T-helper 17 cell (primary cell): ENCODE data around the gene CSNK1G2. TPM values are rescaled to one million over a fixed set of nuclear protein-coding genes. Genes with fewer than 3 reads are reported as not detected.

Source experiments
- ATAC-seq: fragments of 150-1000 bp; cut with Tn5 transposase; 2 replicates; pipeline ENCODE4 v1.10.0; 2021; ENCODE audit warnings: mild to moderate bottlenecking, moderate library complexity
- DNase-seq, 3 donors: peaks; one replicate each; pipeline versions ENCODE4 v3.0.0 to v3.0.0-alpha.2; 2020 to 2021
- H3K9me3 ChIP-seq: one replicate; pipeline ENCODE4 v1.7.0; 2013; ENCODE audit warnings: low read length, mild to moderate bottlenecking; ENCODE audit not compliant: control insufficient read depth, poor library complexity, severe bottlenecking
- H3K27ac Mint-ChIP-seq: one replicate; pipeline ENCODE4 v1.8.0; 2022; ENCODE audit warnings: mild to moderate bottlenecking, moderate library complexity, mixed read lengths
- H3K27me3 Mint-ChIP-seq: one replicate; pipeline ENCODE4 v1.8.0; 2022; ENCODE audit warnings: mixed read lengths
- H3K36me3 Mint-ChIP-seq: one replicate; pipeline ENCODE4 v1.8.0; 2022; ENCODE audit warnings: low read depth, mixed read lengths
- H3K4me1 Mint-ChIP-seq: one replicate; pipeline ENCODE4 v1.8.0; 2022; ENCODE audit warnings: mild to moderate bottlenecking, mixed read lengths
- H3K4me3 Mint-ChIP-seq: one replicate; pipeline ENCODE4 v1.8.0; 2022; ENCODE audit warnings: mild to moderate bottlenecking, moderate library complexity, mixed read lengths
- total RNA-seq, 4 donors: library from RNA in 2 of 4; stranded (reverse) in 2 of 4; gene quantifications; one replicate each; pipeline ENCODE4 v1.2.3 and lab custom pipeline; 2022 to 2026

Gene CSNK1G2
- total RNA-seq, 2 donors from 2014 or later: 110 to 117 TPM

DNA sequence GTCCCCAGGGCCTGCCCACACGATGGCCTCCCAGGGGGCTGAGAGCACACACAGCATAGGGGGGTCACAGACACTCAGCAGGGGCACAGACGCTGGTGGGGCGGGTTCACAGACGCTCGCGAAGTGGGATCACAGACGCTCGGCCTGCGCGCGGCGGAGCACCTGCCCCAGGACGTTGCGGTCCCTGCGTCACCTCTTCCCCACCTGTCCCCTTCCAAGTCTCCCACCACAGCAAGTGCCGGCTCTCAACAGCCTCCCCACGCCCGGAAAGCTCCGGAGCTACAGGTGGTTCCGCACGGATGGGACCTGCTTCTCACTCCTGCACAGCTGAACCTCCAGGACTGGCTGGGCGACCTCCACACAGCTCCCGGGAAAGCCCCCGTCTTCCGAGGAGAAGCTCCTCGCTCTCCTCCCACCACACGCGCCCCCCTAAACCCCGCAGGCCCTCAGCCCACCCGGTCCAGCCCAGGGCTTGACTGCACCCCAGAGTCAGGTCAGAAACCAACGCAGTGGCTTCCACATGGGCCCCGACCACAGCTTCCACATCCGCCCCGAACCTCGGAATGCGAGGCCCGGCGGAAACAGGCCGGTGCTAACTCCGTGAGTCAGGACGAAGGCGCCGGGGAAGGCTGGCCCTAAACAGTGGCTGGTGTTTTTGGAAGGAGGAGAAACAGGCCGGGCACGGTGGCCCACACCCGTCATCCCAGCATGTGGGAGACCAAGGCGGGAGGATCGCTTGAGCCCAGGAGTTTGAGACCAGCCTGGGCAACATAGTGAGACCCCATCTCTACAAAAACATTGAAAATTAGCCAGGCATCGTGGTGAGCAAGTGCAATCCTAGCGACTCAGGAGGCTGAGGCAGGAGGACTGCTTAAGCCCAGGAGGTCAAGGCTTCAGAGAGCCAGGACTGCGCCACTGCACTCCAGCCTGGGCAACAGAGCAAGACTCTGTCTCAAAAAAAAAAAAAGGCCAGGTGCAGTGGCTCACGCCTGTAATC lies 58.0 kb downstream of the CSNK1G2 start:
- H3K36me3 Mint-ChIP-seq: peaks cover 5% of the 10 kb centered on the region
- DNase-seq (no peak), ATAC-seq (no peak)
- H3K4me1 Mint-ChIP-seq: peaks cover 10% of the 10 kb centered on the region
- H3K27me3 Mint-ChIP-seq: no peaks in the 10 kb centered on the region
- peak overlapping the region; percentile 69 for H3K4me3 Mint-ChIP-seq
- no peak overlapping the region for H3K27ac Mint-ChIP-seq
- H3K9me3 ChIP-seq: no peaks in the 10 kb centered on the region

DNA sequence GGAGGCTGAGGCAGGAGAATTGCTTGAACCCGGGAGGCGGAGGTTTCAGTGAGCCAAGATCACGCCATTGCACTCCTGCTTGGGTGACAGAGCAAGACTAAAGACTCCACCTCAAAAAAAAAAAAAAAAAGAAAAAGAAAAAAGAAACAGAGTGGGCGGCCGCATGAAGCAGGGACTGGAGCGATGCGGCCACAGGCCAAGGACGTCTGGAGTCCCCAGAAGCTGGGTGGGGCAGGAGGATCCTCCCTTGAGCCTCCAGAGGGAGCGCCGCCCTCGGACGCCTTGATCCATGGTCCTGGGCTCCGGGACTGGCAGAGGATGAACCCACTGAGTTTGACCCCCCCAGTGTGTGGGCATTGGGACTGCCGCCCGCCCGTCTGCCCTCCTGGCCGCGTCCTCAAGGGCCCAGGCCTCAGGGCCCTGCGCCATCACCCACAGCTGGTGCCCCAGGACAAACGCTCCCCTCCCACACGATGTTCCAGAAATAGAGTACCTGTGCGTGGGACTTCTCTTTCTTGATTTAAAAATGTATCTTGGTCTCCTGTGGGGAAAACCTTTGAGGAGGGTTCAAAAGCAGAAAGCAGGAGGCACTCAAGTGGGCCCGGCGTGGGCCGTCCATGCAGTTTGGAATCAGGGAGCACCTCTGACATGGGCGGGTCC lies 59.0 kb downstream of the CSNK1G2 start:
- Mint-ChIP-seq H3K36me3 (peaks cover 5% of the 10 kb centered on the region), H3K4me3 (no peak overlapping the region), H3K27me3 (no peaks in the 10 kb centered on the region), H3K27ac (no peak overlapping the region), H3K4me1 (peaks cover 10% of the 10 kb centered on the region)
- no peaks in the 10 kb centered on the region for H3K9me3 ChIP-seq
- DNase-seq (no peak), ATAC-seq (no peak)

DNA sequence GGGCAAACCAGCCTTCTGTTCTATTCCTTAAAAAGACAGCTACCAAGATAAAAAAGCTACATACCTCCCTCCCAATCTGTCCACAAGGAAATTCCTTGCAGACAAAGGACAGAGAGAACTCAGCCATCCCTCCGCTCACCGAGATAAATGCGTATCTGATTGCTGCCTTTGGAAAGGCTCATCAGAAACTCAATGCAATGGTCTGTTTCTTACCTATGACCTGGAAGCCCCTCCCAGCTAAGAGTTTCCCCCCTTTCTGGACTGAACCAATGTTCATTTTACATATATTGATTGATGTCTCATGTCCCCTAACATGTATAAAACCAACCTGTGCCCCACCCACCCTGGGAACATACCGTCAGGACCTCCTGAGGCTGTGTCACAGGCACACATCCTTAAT lies 62.9 kb downstream of the CSNK1G2 start:
- H3K4me3 Mint-ChIP-seq: no peak overlapping the region
- no peak overlapping the region for H3K27ac Mint-ChIP-seq
- ATAC-seq (no peak), DNase-seq (no peak)
- H3K36me3 Mint-ChIP-seq: no peaks in the 10 kb centered on the region
- no peaks in the 10 kb centered on the region for H3K9me3 ChIP-seq
- peaks cover 4% of the 10 kb centered on the region for H3K4me1 Mint-ChIP-seq
- H3K27me3 Mint-ChIP-seq: no peaks in the 10 kb centered on the region

DNA sequence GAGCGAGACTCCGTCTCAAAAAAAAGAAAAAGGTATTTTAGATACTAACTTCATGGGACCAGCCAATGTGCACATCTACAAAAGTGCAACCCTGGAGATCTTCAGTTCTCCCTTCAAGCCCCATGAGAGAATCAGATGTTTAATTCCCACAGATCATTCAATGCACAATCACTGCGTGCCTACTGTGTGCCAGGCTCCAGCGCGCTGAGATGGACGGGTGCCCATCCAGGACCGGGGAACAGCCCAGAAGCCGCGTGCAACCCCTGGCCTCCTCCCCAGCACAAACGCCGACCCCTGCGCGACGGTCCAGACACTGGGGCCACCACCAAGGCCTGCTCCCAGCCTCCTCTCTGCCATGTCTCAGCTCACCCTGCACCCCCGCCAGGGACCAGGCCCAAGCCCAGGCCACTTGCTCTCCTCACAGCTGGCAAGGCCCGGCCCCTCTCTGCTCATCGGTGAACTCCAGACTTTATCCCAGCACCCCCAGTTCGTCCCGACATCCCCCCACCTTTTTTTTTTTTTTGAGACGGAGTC lies 69.2 kb downstream of the CSNK1G2 start:
- DNase-seq: no peak
- H3K27me3 Mint-ChIP-seq: no peaks in the 10 kb centered on the region
- H3K4me1 Mint-ChIP-seq: peaks cover 18% of the 10 kb centered on the region
- no peak overlapping the region for H3K4me3 Mint-ChIP-seq
- no peaks in the 10 kb centered on the region for H3K9me3 ChIP-seq
- ATAC-seq: no peak
- H3K27ac Mint-ChIP-seq: no peak overlapping the region
- H3K36me3 Mint-ChIP-seq: no peaks in the 10 kb centered on the region

DNA sequence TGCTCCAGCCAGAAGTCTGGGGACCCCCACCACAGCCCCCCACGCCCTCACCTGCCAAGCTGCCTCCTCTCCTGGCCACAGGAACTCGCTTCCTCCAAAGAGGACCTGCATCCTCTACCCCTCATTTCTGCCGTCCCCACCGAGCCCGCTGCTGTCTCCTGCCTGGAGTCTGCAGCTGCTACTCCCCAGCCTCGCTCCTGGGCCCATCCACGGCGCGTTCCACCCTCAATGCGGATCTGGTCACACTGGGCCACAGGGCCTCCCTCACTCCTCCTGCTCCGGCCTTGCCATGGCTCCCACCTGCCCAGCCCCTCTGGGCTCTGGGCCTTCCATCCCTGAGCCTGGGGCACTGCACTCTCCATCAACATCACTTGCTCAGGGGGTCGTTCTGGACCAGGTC lies 70.2 kb downstream of the CSNK1G2 start:
- no peaks in the 10 kb centered on the region for H3K9me3 ChIP-seq
- ATAC-seq (no peak), DNase-seq (no peak)
- H3K36me3 Mint-ChIP-seq: no peaks in the 10 kb centered on the region
- H3K27me3 Mint-ChIP-seq: no peaks in the 10 kb centered on the region
- peaks cover 20% of the 10 kb centered on the region for H3K4me1 Mint-ChIP-seq
- H3K27ac Mint-ChIP-seq: no peak overlapping the region
- no peak overlapping the region for H3K4me3 Mint-ChIP-seq

DNA sequence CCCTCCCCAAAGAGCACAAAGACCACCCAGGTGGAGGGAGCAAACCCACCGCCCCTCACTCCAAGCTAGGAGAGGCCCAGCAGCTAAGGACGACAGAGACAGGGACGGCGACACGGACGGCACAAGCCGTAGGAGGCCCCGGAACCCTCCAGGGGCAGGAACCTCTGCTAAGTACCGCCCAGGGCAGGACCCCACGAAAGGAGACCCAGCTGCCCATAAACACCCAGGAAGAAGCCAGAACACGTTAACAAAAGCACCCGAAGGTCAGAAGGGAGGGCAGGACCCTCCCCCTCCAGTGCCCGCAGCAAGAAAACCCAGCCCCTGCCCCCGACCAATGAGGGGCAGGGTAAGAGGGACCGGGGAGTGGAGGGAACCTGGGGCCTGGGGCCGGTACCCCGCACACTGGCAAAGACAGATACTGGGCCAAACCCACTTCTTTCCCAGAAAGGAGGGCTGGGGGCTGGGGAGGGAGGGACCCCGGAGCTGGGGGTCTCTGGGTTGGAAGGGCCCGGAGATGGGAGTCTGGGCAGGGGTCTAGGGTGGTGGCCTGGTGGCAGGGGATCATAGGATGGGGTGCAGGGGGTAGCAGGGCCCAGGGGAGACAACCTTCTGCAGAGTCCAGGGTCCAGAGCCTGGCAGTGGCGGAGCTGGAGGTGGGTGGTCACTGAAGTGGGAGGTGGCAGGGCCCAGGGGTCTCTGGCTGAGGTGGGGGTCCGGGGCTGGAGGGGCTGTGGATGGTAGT lies 72.1 kb downstream of the CSNK1G2 start:
- ATAC-seq (no peak), DNase-seq (no peak)
- H3K27me3 Mint-ChIP-seq: no peaks in the 10 kb centered on the region
- no peaks in the 10 kb centered on the region for H3K9me3 ChIP-seq
- no peaks in the 10 kb centered on the region for H3K36me3 Mint-ChIP-seq
- H3K4me1 Mint-ChIP-seq: peaks cover 22% of the 10 kb centered on the region
- H3K4me3 Mint-ChIP-seq: peak overlapping the region; percentile 49
- H3K27ac Mint-ChIP-seq: peak overlapping the region; percentile 71

DNA sequence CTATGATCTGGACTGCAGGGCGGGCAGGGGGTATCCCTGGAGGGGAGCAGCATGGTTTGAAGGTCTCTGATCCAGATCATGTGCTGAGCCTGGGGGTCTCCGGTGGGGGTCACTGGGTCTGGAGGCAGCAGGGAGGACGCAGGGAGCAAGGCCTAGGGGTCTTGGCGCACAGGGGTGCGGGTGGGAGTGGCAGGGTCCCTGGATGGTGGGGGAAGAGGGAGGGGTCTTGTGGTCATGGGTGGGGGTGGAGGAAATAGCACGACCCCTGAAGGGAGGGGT lies 72.7 kb downstream of the CSNK1G2 start:
- no peak overlapping the region for H3K27ac Mint-ChIP-seq
- ATAC-seq (no peak), DNase-seq (no peak)
- no peaks in the 10 kb centered on the region for H3K36me3 Mint-ChIP-seq
- peaks cover 22% of the 10 kb centered on the region for H3K4me1 Mint-ChIP-seq
- H3K27me3 Mint-ChIP-seq: no peaks in the 10 kb centered on the region
- H3K9me3 ChIP-seq: no peaks in the 10 kb centered on the region
- H3K4me3 Mint-ChIP-seq: peak overlapping the region; percentile 87

DNA sequence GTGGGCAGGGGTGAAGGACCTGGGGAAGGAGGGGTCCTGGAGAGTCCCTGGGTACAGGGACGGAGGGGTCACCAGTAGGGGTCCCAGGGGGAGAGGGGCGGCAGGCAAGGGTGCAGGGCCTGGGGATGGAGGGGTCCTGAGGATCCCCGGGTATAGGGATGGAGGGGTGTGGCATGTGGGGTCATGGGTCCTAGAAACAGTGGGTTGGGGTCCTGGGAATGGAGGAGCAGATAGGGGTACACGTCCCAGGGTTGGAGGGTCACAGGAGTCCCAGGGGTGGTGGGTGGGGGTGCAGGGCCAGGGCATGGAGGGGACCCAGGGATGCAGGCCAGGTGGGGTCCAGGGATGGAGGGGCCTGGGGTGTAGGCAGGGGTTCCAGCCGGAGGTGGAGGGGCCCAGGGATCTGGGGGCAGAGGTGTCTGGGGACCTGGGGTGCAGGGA lies 73.2 kb downstream of the CSNK1G2 start:
- Mint-ChIP-seq H3K27ac (no peak overlapping the region), H3K36me3 (no peaks in the 10 kb centered on the region), H3K4me3 (peak overlapping the region; percentile 87), H3K27me3 (no peaks in the 10 kb centered on the region), H3K4me1 (peaks cover 21% of the 10 kb centered on the region)
- DNase-seq (no peak), ATAC-seq (no peak)
- H3K9me3 ChIP-seq: no peaks in the 10 kb centered on the region

DNA sequence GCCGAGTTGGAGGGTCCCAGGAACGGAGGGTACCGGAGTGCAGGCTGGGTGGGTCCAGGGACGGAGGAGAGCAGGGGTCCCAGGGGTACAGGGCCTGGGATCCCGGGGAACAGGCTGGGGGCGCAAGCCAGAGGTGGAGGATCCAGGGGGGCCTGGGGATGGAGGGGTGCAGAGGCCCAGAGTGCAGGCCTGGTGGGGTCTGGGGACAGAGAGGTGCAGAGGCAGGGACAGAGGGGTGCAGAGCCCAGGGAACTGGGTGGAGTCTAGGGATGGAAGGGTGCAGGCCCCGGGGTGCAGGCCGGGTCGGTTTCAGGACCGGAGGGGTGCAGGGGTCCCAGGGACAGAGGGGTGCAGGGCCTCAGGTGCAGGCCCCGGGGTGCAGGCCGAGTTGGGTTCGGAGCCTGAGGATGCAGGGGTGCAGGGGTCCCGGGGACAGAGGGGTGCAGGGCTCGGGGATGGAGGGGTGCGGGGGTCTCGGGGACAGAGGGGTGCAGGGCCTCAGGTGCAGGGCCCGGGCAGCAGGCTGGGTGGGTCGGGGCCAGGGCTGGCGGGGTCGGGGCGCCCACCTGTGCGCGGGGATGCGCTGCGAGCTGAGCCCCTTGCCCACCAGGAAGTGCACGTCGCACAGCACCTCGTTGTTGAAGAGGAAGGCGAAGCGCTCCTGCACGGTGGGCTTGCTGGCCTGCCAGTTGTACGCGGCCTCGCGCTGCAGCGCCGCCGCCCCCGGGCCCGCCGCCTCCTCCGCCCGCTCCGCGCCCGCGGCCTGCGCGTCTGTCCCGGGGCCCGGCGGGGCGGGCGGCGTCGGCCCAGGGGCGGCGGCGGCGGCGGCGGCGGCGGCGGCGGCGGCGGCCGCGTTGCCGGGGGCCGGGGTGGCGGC lies 74.0 kb downstream of the CSNK1G2 start:
- no peak overlapping the region for H3K27ac Mint-ChIP-seq
- ATAC-seq (peak; percentile 55), DNase-seq (peak in 2 of 3 donors; percentile 19 to 47)
- no peaks in the 10 kb centered on the region for H3K9me3 ChIP-seq
- peak overlapping the region; percentile 87 for H3K4me3 Mint-ChIP-seq
- peaks cover 24% of the 10 kb centered on the region for H3K4me1 Mint-ChIP-seq
- no peaks in the 10 kb centered on the region for H3K36me3 Mint-ChIP-seq
- no peaks in the 10 kb centered on the region for H3K27me3 Mint-ChIP-seq

DNA sequence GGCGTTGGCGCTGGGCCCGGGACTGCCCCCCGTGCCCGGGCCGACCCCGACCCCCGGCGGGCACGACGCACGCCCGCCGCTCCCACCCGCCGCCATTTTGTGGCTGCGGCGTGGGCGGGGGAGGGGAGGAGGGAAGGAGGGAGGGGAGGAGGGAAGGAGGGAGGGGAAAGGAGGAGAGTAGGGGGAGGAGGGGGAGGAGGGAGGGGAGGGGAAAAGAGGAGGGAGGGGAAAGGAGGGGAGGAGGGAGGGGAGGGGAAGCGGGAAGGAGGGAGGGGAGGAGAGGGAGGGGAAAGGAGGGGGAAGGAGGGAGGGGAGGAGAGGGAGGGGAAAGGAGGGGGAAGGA lies 74.6 kb downstream of the CSNK1G2 start, which contains the start of gene BTBD2:
Gene BTBD2 (minus strand): TSS at position 107 of the 343 bp plus-strand sequence. CDS start 11 bp downstream, at position 96.
- peak within 1 kb of the TSS; percentile 32 for H3K27ac Mint-ChIP-seq
- H3K4me3 Mint-ChIP-seq: peak within 1 kb of the TSS; percentile 87
- peak; percentile 28 for ATAC-seq

DNA sequence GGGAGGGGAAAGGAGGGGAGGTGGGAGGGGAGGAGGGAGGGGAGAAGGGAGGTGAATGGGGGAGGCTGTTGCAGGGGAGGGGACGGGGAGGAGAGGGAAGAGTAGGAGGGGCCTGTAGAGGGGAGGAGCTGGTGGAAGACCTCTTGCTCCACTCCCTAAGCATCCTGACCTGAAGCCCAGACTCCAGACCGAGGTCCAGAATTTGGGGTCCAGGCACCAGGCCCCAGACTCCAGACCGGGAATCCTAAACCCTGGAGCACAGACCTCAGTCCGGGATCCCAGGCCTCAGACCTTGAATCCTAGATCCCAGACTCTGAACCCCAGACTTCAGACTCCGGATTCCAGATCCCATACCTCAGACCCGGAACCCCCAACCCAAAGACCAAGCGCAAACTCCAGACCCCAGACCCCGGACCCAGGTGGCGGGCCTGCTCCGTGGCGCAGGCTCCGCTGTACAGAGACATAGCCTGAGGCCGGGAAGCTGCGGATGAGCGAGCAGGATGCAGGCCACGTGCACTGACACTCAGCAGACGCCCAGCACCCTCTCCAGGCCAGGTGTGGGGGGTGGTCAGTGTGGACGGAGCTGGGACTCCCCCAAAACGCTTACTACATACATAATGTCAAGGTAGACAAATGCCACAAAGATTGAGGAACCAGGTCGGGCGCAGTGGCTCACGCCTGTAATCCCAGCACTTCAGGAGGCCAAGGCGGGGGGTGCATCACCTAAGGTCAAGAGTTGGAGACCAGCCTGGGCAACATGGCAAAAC lies 75.3 kb downstream of the CSNK1G2 start:
- no peaks in the 10 kb centered on the region for H3K27me3 Mint-ChIP-seq
- H3K36me3 Mint-ChIP-seq: no peaks in the 10 kb centered on the region
- H3K4me1 Mint-ChIP-seq: peaks cover 19% of the 10 kb centered on the region
- ATAC-seq (peak; percentile 56), DNase-seq (peak in 2 of 3 donors; percentile 42 to 53)
- peak overlapping the region; percentile 32 for H3K27ac Mint-ChIP-seq
- H3K9me3 ChIP-seq: no peaks in the 10 kb centered on the region
- peak overlapping the region; percentile 79 for H3K4me3 Mint-ChIP-seq

More for the DNA sequence above, 74.6 kb downstream of the CSNK1G2 start, which contains the start of gene BTBD2:
- Mint-ChIP-seq H3K4me1 (peaks cover 21% of the 10 kb centered on the region), H3K36me3 (no peaks in the 10 kb centered on the region), H3K27me3 (no peaks in the 10 kb centered on the region)
- H3K9me3 ChIP-seq: no peaks in the 10 kb centered on the region
- DNase-seq: peak in 2 of 3 donors; percentile 45 to 52

DNA sequence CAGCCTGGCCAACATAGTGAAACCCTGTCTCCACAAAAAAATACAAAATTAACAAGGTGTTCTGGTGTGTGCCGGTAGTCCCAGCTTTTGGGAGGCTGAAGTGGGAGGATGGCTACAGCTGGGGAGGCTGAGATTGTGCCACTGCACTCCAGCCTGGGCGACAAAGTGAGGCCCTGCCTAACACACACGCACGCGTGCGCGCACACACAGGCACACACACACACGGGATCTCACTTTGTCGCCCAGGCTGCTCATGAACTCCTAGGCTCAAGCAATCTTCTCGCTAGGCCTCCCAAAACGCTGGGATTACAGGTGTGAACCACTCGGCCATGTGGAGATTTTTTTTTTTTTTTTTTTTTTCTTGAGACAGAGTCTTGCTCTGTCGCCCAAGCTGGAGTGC lies 77.8 kb downstream of the CSNK1G2 start:
- no peaks in the 10 kb centered on the region for H3K9me3 ChIP-seq
- no peaks in the 10 kb centered on the region for H3K27me3 Mint-ChIP-seq
- H3K36me3 Mint-ChIP-seq: no peaks in the 10 kb centered on the region
- H3K4me3 Mint-ChIP-seq: no peak overlapping the region
- H3K4me1 Mint-ChIP-seq: peaks cover 16% of the 10 kb centered on the region
- DNase-seq: no peak
- ATAC-seq: no peak
- H3K27ac Mint-ChIP-seq: no peak overlapping the region
